ENCODE results near the gene TTC9C. TPM values are rescaled to one million over a fixed set of nuclear protein-coding genes. Genes with fewer than 3 reads are reported as not detected.

The TTC9C gene
- total and polyA plus RNA-seq, 2 of the 13 experiments (the other 11 are each of a cell fraction or from before 2014, with no cell fraction given) = 28.0 to 36.4 TPM

DNA sequence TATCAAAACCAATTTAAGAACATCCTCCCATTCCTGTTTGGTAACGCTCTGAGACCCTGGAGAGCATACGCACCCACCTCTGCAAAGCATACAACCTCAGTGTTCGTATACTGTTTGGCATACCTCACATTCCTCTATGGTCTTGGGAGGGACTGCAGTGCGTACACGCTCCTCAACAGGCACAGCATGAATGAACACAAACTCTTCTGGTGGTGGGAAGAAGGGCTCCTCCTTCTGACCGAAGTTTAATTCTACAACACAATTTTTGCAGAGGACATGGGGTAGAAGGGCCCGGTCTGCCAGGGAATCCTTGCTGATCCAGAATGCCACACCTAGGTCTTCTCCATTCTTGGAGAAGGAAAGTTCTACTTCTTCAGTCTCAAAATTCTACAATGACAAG lies 6.3 kb upstream of the TTC9C start (continued):
- TF ChIP-seq, protein P1, sequence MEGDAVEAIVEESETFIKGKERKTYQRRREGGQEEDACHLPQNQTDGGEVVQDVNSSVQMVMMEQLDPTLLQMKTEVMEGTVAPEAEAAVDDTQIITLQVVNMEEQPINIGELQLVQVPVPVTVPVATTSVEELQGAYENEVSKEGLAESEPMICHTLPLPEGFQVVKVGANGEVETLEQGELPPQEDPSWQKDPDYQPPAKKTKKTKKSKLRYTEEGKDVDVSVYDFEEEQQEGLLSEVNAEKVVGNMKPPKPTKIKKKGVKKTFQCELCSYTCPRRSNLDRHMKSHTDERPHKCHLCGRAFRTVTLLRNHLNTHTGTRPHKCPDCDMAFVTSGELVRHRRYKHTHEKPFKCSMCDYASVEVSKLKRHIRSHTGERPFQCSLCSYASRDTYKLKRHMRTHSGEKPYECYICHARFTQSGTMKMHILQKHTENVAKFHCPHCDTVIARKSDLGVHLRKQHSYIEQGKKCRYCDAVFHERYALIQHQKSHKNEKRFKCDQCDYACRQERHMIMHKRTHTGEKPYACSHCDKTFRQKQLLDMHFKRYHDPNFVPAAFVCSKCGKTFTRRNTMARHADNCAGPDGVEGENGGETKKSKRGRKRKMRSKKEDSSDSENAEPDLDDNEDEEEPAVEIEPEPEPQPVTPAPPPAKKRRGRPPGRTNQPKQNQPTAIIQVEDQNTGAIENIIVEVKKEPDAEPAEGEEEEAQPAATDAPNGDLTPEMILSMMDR (CRISPR knock-in tag; IDR thresholded peaks at IDR 0.05) = peak; percentile 59
- TF ChIP-seq FOXA1 (IDR thresholded peaks at IDR 0.05) (no peak), FOXA1 (CRISPR knock-in tag; IDR thresholded peaks at IDR 0.05) (peak; percentile 45; the same call in 1 of the 2 replicates), HDAC2 (CRISPR knock-in tag; IDR thresholded peaks at IDR 0.05) (peak; percentile 53), ZBTB38 (CRISPR knock-in tag; IDR thresholded peaks at IDR 0.05) (peak; percentile 74), TCF12 (IDR thresholded peaks at IDR 0.05) (no peak), TCF12 (CRISPR knock-in tag; IDR thresholded peaks at IDR 0.05) (no peak), SRSF1 (optimal IDR thresholded peaks at IDR 0.05; ENCODE audit: low read depth, low read length) (no peak), ZBTB33 (CRISPR knock-in tag; IDR thresholded peaks at IDR 0.05) (peak; percentile 100), JDP2 (CRISPR knock-in tag; IDR thresholded peaks at IDR 0.05; ENCODE audit: borderline replicate concordance) (no peak), KMT2A (CRISPR knock-in tag; IDR thresholded peaks at IDR 0.05) (0 out of 2 replicates have a peak, but pooled peaks have one; percentile 29), RNF2 (conservative IDR thresholded peaks at IDR 0.05; ENCODE audit: low read depth) (no peak), FOXO1 (CRISPR knock-in tag; IDR thresholded peaks at IDR 0.05) (0 out of 2 replicates have a peak, but pooled peaks have one; percentile 18), EED (CRISPR knock-in tag; IDR thresholded peaks at IDR 0.05) (no peak), ZNF331 (CRISPR knock-in tag; IDR thresholded peaks at IDR 0.05) (0 out of 2 replicates have a peak, but pooled peaks have one; percentile 39), POGK (CRISPR knock-in tag; conservative IDR thresholded peaks at IDR 0.05) (no peak), ZBTB3 (CRISPR knock-in tag; IDR thresholded peaks at IDR 0.05; ENCODE audit: borderline replicate concordance, low read depth) (no peak), ZNF574 (CRISPR knock-in tag; IDR thresholded peaks at IDR 0.05) (peak; percentile 61; the same call in 1 of the 2 replicates)
